Measurements from ENCODE around the gene BCL2. TPM values are rescaled to one million over a fixed set of nuclear protein-coding genes. Genes with fewer than 3 reads are reported as not detected.

Gene BCL2
- 0.11 and 0.39 TPM in 2 replicates for total RNA-seq

GRCh38 chr18:63319383-63320122, at the start of gene BCL2:
Gene BCL2 (minus strand): TSS chr18:63319769.

DNA sequence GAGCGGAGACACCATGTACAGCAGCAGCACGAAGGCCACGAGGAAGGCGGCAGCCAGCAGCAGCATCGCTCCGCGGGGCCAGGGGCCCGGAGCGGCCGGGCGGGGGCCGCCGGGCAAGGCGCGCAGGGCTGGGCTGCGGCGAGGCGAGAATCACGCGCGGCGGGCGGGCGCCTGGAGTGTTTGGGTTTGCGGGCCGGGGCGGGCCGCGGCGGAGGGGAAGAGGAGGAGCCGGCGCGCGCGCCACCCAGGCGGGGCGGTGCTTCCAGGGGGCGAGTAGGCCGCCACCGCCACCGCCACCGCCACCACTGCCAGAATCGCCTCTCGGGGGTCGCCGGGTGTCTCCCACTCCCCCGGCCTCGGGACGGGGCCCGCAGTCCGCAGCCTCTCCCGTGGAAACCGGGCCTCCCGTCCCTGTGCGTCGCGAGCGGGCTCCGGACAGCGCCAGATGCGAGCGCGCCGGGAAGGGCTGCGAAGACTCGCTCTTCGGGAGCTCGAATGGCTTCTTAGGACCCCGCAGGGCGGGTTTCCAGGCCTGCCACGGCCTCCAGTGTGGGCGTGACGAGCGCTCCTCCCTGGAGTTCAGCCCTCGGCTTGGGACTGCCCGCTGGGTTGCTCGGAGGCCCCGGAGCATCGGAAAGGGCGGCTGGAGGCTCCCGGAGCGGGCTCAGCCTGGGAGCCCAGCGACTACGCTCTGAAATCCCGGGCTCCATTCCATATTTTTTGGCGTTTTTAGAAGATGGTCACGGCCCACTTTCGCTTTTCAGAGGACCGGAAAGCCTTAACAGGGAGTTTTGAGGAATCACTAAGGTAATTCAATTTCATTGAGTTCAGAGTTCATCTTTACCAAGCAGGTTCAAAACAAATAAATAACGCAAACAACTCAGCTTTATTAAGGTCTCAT, 47.7 kb upstream of the BCL2 start, which contains the start of gene KDSR:
Gene KDSR, minus strand, starts transcription at position 154 of the 901 bp plus-strand sequence. Its CDS starts 88 bp downstream, at position 66.

Small RNA genes lying within 50 kb of the gene (small RNA-seq; reads per million reads assigned to genes)
- not detected for gene AC022726.1

Other genes with a start within 250 kb of the BCL2 start
- gene KDSR, start 47.4 kb upstream of the BCL2 start, total RNA-seq = 23.6 and 23.9 TPM in 2 replicates
- gene VPS4B, start 102.7 kb upstream of the BCL2 start, total RNA-seq = 47.9 and 53.8 TPM in 2 replicates
- gene SERPINB5, start 157.2 kb upstream of the BCL2 start, total RNA-seq = 7.9 and 24.2 TPM in 2 replicates
- gene SERPINB12, start 222.6 kb upstream of the BCL2 start, total RNA-seq = not detected in 2 replicates

Data from placental epithelial cell (primary cell).